Fibroblast of lung (primary cell): ENCODE measurements around the gene ADAMTS5.

Experiments
- EZH2 ChIP-seq: IDR thresholded peaks from 2 replicates; pipeline ENCODE4 v1.5.1; 2012; ENCODE audit warnings: low read length, control low read depth, mild to moderate bottlenecking; ENCODE audit errors: missing control alignments
- TF ChIP-seq, protein P1 (sequence below), 2 donors: IDR thresholded peaks in 1 of 2; conservative IDR thresholded peaks in 1 of 2; 1 replicate in 1 of 2; 2 replicates in 1 of 2; pipeline ENCODE4 v1.5.1; 2011 to 2012; ENCODE audit warnings: low read length in 2 of 2, control low read depth in 1 of 2, inconsistent platforms in 1 of 2, low read depth in 1 of 2, mild to moderate bottlenecking in 1 of 2

DNA sequence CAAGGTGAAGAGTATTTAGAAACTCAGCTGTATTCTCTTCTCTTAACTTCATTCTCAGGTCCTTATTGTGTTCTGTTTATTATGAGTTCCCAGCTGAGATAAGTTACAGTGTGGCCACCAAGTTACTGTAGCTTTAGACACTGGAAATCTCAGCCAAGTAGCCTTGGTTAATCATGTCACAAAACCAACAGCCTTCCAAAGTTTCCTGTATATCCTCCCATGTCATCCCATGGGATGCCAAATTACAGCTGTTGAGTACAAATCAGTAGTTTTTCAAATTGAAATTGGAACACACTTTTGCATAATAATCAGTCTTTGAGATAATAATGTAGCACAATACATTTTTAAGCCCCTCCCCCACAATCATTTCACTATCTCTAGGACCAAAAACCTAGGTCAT, 10.7 kb downstream of the ADAMTS5 start:
- TF ChIP-seq, protein P1, sequence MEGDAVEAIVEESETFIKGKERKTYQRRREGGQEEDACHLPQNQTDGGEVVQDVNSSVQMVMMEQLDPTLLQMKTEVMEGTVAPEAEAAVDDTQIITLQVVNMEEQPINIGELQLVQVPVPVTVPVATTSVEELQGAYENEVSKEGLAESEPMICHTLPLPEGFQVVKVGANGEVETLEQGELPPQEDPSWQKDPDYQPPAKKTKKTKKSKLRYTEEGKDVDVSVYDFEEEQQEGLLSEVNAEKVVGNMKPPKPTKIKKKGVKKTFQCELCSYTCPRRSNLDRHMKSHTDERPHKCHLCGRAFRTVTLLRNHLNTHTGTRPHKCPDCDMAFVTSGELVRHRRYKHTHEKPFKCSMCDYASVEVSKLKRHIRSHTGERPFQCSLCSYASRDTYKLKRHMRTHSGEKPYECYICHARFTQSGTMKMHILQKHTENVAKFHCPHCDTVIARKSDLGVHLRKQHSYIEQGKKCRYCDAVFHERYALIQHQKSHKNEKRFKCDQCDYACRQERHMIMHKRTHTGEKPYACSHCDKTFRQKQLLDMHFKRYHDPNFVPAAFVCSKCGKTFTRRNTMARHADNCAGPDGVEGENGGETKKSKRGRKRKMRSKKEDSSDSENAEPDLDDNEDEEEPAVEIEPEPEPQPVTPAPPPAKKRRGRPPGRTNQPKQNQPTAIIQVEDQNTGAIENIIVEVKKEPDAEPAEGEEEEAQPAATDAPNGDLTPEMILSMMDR (conservative IDR thresholded peaks at IDR 0.05 in 1 of 2, IDR thresholded peaks at IDR 0.05 in 1 of 2; ENCODE audit: low read depth in 1 of 2, low read length in 2 of 2): no peak
- no peak for TF ChIP-seq EZH2
